Superior temporal gyrus (tissue), 1 donor: Measurements from ENCODE around the gene SLC25A24.
"Not testable (repeated sequence)": the region's sequence is repeated elsewhere in the genome, so short reads cannot be mapped to it uniquely, and the experiment has no call there.

Experiments
- DNase-seq: peaks from one replicate; pipeline ENCODE4 v3.0.0-alpha.2; 2016; ENCODE audit errors: extremely low spot score

The SLC25A24 gene

GRCh38 chr1:108199201-108199691 lies 897 bp downstream of the SLC25A24 start:
- peak; percentile 29 for DNase-seq

- no peak for DNase-seq
These were observed 6.1 kb downstream of the SLC25A24 start for GRCh38 chr1:108194051-108194450.

GRCh38 chr1:108193333-108193732 lies 6.8 kb downstream of the SLC25A24 start:
- DNase-seq = no peak

DNA sequence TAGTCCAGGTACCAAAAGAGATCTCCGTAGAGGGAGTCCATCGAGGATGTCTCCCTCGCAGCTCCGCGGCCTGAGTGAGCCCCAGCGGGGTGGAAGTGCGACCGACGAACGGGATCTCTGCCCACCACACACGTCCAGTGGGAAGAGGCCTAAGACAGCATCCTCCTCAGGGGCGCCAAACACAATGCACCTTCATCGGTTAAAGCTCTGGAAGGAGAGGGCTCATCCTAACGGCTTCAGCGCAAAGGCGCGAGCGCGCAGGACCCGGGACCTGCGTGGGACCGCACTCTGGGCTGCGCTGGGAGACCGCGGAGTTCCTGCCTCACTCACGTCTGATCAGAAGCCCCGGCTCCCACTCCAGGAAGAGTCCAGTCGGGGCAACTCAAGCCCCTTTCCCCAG lies 7.6 kb downstream of the SLC25A24 start:
- no peak for DNase-seq

GRCh38 chr1:108190686-108191416 lies 9.3 kb downstream of the SLC25A24 start:
- DNase-seq = no peak

- DNase-seq = no peak
These were observed 10.0 kb downstream of the SLC25A24 start for GRCh38 chr1:108190001-108190634.

GRCh38 chr1:108188801-108189200 lies 11.3 kb downstream of the SLC25A24 start:
- no peak for DNase-seq

- no peak for DNase-seq
These were observed 17.0 kb downstream of the SLC25A24 start for GRCh38 chr1:108182959-108183700.

DNA sequence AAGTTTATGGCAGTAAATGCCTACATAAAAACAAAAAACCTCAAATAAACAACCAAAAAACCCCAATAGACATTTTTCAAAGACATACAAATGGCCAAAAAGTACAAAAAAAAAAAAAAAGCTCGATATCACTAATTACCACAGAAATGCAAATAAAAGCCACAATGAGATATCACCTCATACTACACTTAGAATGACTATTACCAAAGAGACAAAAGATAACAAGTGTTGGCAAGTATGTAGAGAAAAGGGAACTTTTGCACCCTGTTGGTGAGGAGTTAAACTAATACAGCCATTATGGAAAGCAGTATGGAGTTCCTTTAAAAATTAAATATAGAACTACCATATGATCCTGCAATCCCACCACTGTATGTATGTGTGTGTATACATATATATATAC lies 21.1 kb downstream of the SLC25A24 start:
- DNase-seq = no peak

- DNase-seq = not testable (repeated sequence)
These were observed 37.7 kb downstream of the SLC25A24 start for GRCh38 chr1:108162409-108162808.

- not testable (repeated sequence) for DNase-seq
These were observed 40.2 kb downstream of the SLC25A24 start for GRCh38 chr1:108159951-108160350.

DNA sequence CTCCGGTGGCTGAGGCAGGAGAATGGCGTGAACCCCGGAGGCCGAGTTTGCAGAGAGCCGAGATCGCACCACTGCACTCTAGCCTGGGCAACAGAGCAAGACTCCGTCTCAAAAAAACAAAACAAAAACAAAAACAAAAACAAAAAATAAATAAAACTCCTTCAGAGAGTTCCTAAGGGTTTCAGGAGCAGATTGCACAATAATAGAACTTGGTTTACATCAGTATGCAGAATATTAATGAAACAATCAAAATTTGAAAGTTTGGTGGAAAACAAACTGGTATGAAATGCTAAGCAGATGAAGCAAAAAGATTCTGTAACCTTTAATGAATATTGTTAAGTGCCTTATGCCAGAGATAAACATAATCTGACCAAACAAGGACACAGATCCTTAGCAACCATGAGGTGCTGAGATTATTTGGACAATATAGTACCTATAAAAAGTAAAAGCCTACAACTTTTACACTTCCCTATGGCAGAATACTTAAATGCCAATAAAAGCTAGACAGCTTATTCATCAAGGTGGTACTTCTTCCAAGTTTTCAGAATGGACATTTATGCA lies 41.2 kb downstream of the SLC25A24 start:
- DNase-seq = no peak

DNA sequence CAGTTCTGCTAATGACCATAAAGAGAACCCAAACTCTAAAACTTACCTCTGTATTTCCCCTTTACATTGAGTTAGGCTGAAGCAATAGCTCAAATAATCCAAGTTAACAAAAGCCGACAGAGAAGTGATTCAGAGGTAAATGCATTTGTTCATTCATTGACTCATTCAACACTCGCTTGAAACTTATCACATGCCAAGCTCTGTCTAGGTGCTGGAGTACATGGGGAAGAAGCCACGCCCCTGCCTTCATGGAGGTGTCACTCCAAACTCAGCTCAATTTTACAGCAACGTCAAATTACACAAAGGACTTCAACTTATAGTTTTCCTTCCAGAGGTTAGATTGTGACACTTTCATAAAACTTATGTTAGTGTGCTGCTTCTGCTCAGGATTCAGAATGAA lies 45.8 kb downstream of the SLC25A24 start:
- DNase-seq = no peak

GRCh38 chr1:108152782-108153222 lies 47.3 kb downstream of the SLC25A24 start:
- no peak for DNase-seq

DNA sequence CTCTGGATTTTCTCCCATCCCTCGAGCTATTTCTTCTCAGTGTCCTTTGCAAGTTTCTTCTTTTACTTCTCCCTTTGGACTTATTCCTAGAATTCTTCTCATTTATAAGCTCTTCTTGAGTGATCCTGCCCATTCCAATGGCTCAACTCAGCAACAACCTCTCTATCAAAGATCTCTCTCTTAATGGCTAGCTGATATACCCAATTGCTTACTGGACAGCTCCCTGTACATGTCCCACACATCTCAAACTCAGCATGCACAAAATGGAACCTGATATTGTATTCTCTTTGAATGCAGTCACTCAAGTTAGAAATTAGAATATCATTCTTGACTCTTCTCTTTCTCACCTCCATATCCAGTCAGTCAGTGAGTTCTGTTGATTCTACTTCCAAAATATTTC lies 48.6 kb downstream of the SLC25A24 start:
- no peak for DNase-seq

DNA sequence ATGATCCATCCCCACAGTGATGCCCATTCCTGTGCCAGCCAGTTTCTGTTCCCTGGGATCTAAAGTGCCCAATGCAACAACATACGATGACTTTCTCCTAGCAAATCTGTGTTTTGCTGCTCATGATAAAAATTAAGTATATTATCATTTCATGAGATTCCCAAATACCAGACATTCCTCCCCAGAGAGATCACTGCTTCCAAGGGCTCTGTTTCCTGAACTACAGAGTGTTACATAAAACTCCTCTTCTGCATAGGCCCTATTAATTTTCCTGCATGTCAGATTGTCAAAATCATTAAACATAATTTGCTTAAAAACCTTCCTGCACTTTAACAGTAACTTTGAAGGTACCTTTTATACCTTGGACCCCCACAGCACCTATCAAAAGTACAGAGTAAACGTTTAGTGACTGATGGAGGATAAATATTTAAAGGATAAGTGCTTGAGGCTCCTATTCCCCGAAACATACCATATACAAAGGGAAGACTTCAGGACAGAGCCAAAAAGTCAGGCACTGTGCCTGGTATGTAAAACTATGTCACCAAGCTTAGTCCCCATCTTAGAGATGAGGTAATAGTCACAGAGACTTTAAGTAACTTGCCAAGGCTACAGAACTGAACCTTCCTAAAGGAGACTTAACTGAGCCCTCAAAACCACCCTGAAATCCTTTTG lies 50.2 kb downstream of the SLC25A24 start:
- no peak for DNase-seq

DNA sequence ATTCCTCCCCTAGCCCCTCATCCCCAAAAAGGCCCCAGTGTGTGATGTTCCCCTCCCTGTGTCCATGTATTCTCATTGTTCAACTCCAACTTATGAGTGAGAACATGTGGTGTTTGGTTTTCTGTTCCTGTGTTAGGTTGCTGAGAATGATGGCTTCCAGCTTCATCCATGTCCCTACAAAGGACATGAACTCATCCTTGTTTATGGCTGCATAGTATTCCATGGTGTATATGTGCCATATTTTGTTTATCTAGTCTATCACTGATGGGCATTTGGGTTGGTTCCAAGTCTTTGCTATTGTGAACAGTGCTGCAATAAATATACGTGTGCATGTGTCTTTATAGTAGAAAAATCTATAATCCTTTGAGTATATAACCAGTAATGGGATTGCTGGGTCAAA lies 55.6 kb downstream of the SLC25A24 start:
- DNase-seq = not testable (repeated sequence)

DNA sequence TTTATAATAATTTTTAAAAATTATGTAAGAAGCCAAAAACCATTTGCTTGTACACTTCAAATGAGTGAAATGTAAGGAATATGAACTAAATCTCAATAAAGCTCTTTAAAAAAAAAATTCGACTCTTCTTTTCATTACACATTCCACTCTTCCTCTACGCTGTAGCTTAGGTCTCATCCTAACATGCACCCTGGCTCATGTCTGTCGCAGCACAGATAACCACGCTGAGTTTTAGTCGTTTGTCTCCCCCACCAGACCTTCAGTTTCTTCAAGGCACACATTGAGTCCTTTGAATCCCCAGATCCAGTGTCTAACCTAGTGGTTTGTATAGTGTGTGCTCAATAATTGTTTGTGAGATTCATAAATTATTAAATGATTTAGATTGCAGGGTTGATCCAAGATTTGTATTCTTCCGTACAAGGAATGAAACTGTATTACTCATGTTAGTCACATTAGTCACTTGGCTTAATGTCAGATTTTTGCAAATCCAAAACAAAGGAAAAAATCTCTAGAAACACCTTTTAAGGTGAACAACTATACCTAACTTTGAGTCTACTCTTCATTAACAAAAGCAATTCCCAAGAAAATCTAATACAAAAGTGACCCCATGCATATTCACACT lies 57.3 kb downstream of the SLC25A24 start:
- no peak for DNase-seq

GRCh38 chr1:108142258-108142657 lies 57.9 kb downstream of the SLC25A24 start:
- DNase-seq = no peak

DNA sequence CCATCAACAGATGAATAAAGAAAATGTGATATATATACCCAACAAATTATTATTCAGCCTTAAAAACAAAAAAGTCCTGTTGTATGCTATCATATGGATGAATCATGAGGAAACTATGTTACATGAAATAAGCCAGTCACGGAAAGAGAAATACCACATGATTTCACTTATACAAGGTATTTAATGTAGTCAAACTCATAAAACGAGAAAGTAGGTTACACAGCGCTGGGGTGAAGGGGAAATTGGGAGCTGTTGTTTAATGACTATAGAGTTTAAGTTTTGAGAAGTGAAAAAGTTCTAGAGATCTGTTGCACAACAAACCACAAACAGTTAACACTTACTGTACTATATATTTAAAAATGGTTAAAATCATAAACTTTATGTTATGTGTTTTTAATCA lies 58.5 kb downstream of the SLC25A24 start:
- DNase-seq = no peak

DNA sequence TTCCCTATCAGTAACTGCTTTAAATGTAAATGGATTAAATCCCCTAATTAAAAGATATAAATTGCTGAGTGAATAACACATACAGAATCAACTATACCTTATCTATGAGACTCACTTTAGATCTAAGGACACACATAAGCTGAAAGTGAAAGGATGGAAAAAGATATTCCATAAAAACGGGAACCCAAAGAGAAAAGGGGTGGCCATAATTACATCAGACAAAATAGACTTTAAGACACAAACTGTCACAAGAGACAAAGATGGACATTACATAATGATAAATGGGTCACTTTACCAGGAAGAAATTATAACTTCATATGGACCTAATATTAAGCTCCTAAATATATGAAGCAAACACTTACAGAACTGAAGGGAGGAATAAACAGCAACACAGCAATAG lies 59.2 kb downstream of the SLC25A24 start:
- no peak for DNase-seq
